Astrocyte of the spinal cord (primary cell): ENCODE data around the gene TPBG.

Experiments used
- DNase-seq: peaks from one replicate; pipeline ENCODE4 v3.0.0; 2011; ENCODE audit warnings: low read depth, low spot score
- H3K4me3 ChIP-seq: 2 replicates; pipeline ENCODE4 v1.5.1; 2011; ENCODE audit warnings: low read depth, mild to moderate bottlenecking, low read length, moderate library complexity
- in situ Hi-C: cut with HindIII; loops from 2 replicates; pipeline ENCODE4 v1.10.0; 2017; ENCODE audit warnings: low sequenced_read_pairs
- TF ChIP-seq, protein P1 (sequence below): IDR thresholded peaks from 2 replicates; pipeline ENCODE4 v1.5.1; 2012; ENCODE audit warnings: low read depth, mild to moderate bottlenecking, low read length, inconsistent platforms

The TPBG gene

GRCh38 chr6:82415820-82416219 lies 52.2 kb downstream of the TPBG start:
- TF ChIP-seq, protein P1, sequence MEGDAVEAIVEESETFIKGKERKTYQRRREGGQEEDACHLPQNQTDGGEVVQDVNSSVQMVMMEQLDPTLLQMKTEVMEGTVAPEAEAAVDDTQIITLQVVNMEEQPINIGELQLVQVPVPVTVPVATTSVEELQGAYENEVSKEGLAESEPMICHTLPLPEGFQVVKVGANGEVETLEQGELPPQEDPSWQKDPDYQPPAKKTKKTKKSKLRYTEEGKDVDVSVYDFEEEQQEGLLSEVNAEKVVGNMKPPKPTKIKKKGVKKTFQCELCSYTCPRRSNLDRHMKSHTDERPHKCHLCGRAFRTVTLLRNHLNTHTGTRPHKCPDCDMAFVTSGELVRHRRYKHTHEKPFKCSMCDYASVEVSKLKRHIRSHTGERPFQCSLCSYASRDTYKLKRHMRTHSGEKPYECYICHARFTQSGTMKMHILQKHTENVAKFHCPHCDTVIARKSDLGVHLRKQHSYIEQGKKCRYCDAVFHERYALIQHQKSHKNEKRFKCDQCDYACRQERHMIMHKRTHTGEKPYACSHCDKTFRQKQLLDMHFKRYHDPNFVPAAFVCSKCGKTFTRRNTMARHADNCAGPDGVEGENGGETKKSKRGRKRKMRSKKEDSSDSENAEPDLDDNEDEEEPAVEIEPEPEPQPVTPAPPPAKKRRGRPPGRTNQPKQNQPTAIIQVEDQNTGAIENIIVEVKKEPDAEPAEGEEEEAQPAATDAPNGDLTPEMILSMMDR = no peak
- in situ Hi-C loops = no loop called here
- peak; percentile 9 for DNase-seq
- H3K4me3 ChIP-seq = no peak overlapping the region

- in situ Hi-C loops = no loop called here
- no peak overlapping the region for H3K4me3 ChIP-seq
- TF ChIP-seq, protein P1 = no peak
- no peak for DNase-seq
Measured at GRCh38 chr6:82416346-82416745, 52.7 kb downstream of the TPBG start.
